HepG2 (cell line): ENCODE measurements around the gene MED9. TPM values are rescaled to one million over a fixed set of nuclear protein-coding genes. Genes with fewer than 3 reads are reported as not detected.

Experiments
- ADNP ChIP-seq: sonication (generic); formaldehyde crosslinking; IDR thresholded peaks from 2 replicates; pipeline ENCODE4 v1.4.0; 2020; ENCODE audit warnings: missing genetic modification reagents
- BHLHE40 ChIP-seq: IDR thresholded peaks from 2 replicates; pipeline ENCODE4 v1.6.1; 2011; ENCODE audit warnings: low read length, improper control_type of control experiment
- CHCHD3 ChIP-seq: sonication (generic); formaldehyde crosslinking; IDR thresholded peaks from 2 replicates; pipeline ENCODE4 v1.8.0; 2022; ENCODE audit warnings: mild to moderate bottlenecking, missing genetic modification reagents, moderate library complexity
- DPF2 ChIP-seq: sonication (generic); formaldehyde crosslinking; IDR thresholded peaks from 2 replicates; pipeline ENCODE4 v1.4.0; 2020; ENCODE audit warnings: mild to moderate bottlenecking, low read depth, missing genetic modification reagents, borderline replicate concordance
- FOXK1 ChIP-seq: sonication (generic); formaldehyde crosslinking; IDR thresholded peaks from 2 replicates; pipeline ENCODE4 v1.4.0; 2020; ENCODE audit warnings: low read depth, missing genetic modification reagents, borderline replicate concordance
- MATR3 ChIP-seq: sonication (generic); formaldehyde crosslinking; IDR thresholded peaks from 2 replicates; pipeline ENCODE4 v1.4.0; 2020; ENCODE audit warnings: missing genetic modification reagents
- MBNL3 ChIP-seq: fragments of 250-450 bp; sonication (Bioruptor Pico); conservative IDR thresholded peaks from 2 replicates; pipeline ENCODE4 v1.8.0; 2022; ENCODE audit warnings: mild to moderate bottlenecking, inconsistent platforms
- MED8 ChIP-seq: sonication (generic); formaldehyde crosslinking; IDR thresholded peaks from 2 replicates; pipeline ENCODE4 v1.8.1; 2023; ENCODE audit warnings: mild to moderate bottlenecking, missing genetic modification reagents; ENCODE audit not compliant: insufficient replicate concordance
- NR2F6 ChIP-seq, 2 experiments: IDR thresholded peaks; 2 replicates each; pipeline ENCODE4 v1.6.1; 2016; ENCODE audit warnings: antibody characterized with exemption in 1 of 2, mild to moderate bottlenecking in 1 of 2
- RXRA ChIP-seq: sonication (generic); formaldehyde crosslinking; IDR thresholded peaks from 2 replicates; pipeline ENCODE4 v1.5.1; 2020; ENCODE audit warnings: missing genetic modification reagents
- SALL1 ChIP-seq: sonication (generic); formaldehyde crosslinking; IDR thresholded peaks from 2 replicates; pipeline ENCODE4 v1.8.0; 2022; ENCODE audit warnings: mild to moderate bottlenecking, missing genetic modification reagents
- SOX13 ChIP-seq, 3 experiments: fragments of 450-650 bp in 1 of 3; sonication (generic) in 1 of 3; formaldehyde crosslinking in 1 of 3; IDR thresholded peaks in 2 of 3; conservative IDR thresholded peaks in 1 of 3; 2 replicates each; pipeline versions ENCODE4 v1.5.0 to v1.6.1; 2016 to 2020; ENCODE audit warnings: antibody characterized with exemption in 1 of 3, mild to moderate bottlenecking in 1 of 3, missing compliant biosample characterization in 1 of 3, missing genetic modification reagents in 1 of 3, moderate library complexity in 1 of 3
- SOX6 ChIP-seq, 2 experiments: fragments of 450-650 bp in 1 of 2; sonication (generic) in 1 of 2; formaldehyde crosslinking in 1 of 2; IDR thresholded peaks; 2 replicates each; pipeline versions ENCODE4 v1.4.0 to v1.6.1; 2017 to 2020; ENCODE audit warnings: antibody characterized with exemption in 1 of 2, mild to moderate bottlenecking in 1 of 2, missing genetic modification reagents in 1 of 2
- ZMAT3 ChIP-seq: sonication (generic); formaldehyde crosslinking; conservative IDR thresholded peaks from 2 replicates; pipeline ENCODE4 v1.7.0; 2021; ENCODE audit warnings: missing genetic modification reagents
- ZNF274 ChIP-seq: sonication (generic); formaldehyde crosslinking; IDR thresholded peaks from 2 replicates; pipeline ENCODE4 v1.5.1; 2020; ENCODE audit warnings: mild to moderate bottlenecking, missing genetic modification reagents
- ZNF883 ChIP-seq: sonication (generic); formaldehyde crosslinking; IDR thresholded peaks from 2 replicates; pipeline ENCODE4 v1.5.1; 2020; ENCODE audit warnings: mild to moderate bottlenecking, missing genetic modification reagents; ENCODE audit errors: not compliant biosample characterization
- polyA plus RNA-seq, 8 experiments: library from polyadenylated mRNA; depleted of rRNA in 3 of 8; stranded (reverse) in 7 of 8; unstranded in 1 of 8; fragments of >200 nt; fragmentation: Illumina TruSeq in 4 of 8; extraction: Trizol in 4 of 8; gene quantifications; 2 replicates each; pipeline versions ENCODE4 v1.2.1 to v1.2.3, GENCODE V29; 2011 to 2016; ENCODE audit warnings: low read depth in 4 of 8, missing spikeins in 1 of 8, mixed read lengths in 1 of 8; ENCODE audit not compliant: insufficient read depth in 1 of 8
- total RNA-seq, 5 experiments: library from RNA; depleted of rRNA; stranded (reverse); fragments of >200 nt; fragmentation: Illumina TruSeq; extraction: Trizol; gene quantifications; 2 replicates each; pipeline ENCODE4 v1.2.3, GENCODE V29; 2016; ENCODE audit warnings: low read depth in 1 of 5
- TF ChIP-seq, protein P1 (sequence below): sonication (generic); formaldehyde crosslinking; IDR thresholded peaks from 2 replicates; pipeline ENCODE4 v1.4.0; 2020; ENCODE audit warnings: mild to moderate bottlenecking, missing genetic modification reagents, borderline replicate concordance
- TF ChIP-seq, protein P2 (sequence below), 2 experiments: fragments of 450-650 bp in 1 of 2; sonication (generic) in 1 of 2; formaldehyde crosslinking; IDR thresholded peaks; 2 replicates each; pipeline versions ENCODE4 v1.5.0 to v1.8.0; 2020 to 2022; ENCODE audit warnings: mild to moderate bottlenecking in 1 of 2, missing genetic modification reagents in 1 of 2
- TF ChIP-seq, protein P3 (sequence below): sonication (generic); formaldehyde crosslinking; IDR thresholded peaks from 2 replicates; pipeline ENCODE4 v1.4.0; 2020; ENCODE audit warnings: missing genetic modification reagents, borderline replicate concordance

Gene MED9
- total and polyA plus RNA-seq, 2 of the 13 experiments (the other 11 are each of a cell fraction or from before 2014, with no cell fraction given), result 11.9 to 15.1 TPM

DNA sequence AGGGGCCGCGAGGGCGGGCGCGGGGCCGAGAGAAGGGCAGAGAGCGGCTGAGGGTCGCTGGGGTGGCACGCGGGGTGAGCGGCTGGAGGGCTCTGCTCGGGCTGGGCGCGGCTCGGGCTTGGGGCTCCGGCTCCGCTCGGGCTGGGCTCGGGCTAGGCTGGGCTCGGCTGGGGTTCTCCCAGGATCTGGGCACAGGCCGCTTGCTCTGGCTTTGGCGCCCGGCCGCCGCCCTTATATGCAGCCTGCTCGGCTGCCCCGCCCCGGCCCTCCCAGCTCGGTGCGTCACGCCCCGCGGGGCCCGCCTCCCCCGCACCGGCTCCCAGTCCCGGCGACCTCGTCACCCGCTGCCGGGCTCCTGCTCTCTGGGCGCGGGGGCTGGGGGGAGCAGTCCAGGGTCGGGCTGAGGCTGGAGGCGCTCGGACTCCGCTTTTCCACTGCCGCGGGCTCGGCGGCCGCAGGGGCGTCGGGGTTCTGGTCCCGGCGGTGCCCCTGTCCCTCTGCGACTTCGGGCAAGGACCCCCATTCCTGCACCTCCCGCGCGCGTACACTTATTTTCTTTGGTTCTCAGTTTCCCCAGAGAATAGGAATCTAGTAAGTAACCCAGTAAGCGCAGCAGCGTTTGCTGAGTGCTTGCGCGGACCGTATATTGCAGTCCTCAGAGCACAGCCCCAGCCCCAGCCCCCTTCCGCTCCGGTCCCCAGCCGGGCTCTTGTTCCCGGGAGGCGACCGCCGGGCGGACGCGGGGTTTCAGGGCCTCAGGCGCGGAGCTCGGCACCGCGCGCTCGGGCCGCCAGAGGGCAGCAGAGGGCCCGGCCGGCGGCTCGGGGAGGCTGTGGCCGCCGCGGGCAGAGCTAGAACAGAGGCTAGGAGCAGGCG, 19.6 kb downstream of the MED9 start, which contains the start of gene RASD1 (continued):
- TF ChIP-seq, protein P1, sequence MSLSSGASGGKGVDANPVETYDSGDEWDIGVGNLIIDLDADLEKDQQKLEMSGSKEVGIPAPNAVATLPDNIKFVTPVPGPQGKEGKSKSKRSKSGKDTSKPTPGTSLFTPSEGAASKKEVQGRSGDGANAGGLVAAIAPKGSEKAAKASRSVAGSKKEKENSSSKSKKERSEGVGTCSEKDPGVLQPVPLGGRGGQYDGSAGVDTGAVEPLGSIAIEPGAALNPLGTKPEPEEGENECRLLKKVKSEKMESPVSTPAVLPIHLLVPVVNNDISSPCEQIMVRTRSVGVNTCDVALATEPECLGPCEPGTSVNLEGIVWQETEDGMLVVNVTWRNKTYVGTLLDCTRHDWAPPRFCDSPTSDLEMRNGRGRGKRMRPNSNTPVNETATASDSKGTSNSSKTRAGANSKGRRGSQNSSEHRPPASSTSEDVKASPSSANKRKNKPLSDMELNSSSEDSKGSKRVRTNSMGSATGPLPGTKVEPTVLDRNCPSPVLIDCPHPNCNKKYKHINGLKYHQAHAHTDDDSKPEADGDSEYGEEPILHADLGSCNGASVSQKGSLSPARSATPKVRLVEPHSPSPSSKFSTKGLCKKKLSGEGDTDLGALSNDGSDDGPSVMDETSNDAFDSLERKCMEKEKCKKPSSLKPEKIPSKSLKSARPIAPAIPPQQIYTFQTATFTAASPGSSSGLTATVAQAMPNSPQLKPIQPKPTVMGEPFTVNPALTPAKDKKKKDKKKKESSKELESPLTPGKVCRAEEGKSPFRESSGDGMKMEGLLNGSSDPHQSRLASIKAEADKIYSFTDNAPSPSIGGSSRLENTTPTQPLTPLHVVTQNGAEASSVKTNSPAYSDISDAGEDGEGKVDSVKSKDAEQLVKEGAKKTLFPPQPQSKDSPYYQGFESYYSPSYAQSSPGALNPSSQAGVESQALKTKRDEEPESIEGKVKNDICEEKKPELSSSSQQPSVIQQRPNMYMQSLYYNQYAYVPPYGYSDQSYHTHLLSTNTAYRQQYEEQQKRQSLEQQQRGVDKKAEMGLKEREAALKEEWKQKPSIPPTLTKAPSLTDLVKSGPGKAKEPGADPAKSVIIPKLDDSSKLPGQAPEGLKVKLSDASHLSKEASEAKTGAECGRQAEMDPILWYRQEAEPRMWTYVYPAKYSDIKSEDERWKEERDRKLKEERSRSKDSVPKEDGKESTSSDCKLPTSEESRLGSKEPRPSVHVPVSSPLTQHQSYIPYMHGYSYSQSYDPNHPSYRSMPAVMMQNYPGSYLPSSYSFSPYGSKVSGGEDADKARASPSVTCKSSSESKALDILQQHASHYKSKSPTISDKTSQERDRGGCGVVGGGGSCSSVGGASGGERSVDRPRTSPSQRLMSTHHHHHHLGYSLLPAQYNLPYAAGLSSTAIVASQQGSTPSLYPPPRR (CRISPR knock-in tag), result no peak
- TF ChIP-seq NR2F6 (IDR thresholded peaks at IDR 0.05), result no peak
- no peak for TF ChIP-seq NR2F6 (CRISPR knock-in tag; IDR thresholded peaks at IDR 0.05)
- peak; percentile 32; the same call in 1 of the 2 replicates for TF ChIP-seq FOXK1 (CRISPR knock-in tag)
- no peak; the same call in 1 of the 2 replicates for TF ChIP-seq CHCHD3
- TF ChIP-seq, protein P2, sequence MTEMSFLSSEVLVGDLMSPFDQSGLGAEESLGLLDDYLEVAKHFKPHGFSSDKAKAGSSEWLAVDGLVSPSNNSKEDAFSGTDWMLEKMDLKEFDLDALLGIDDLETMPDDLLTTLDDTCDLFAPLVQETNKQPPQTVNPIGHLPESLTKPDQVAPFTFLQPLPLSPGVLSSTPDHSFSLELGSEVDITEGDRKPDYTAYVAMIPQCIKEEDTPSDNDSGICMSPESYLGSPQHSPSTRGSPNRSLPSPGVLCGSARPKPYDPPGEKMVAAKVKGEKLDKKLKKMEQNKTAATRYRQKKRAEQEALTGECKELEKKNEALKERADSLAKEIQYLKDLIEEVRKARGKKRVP (CRISPR knock-in tag; IDR thresholded peaks at IDR 0.05), result 0 out of 4 replicates have a peak, but pooled peaks of 1 of the 2 experiments have one; percentile 35
- TF ChIP-seq ZMAT3, result 0 out of 2 replicates have a peak, but pooled peaks have one; percentile 35
- TF ChIP-seq MED8 (CRISPR knock-in tag), result no peak
- TF ChIP-seq ZNF274 (CRISPR knock-in tag), result no peak; the same call in 1 of the 2 replicates
- TF ChIP-seq MBNL3, result no peak
- no peak for TF ChIP-seq ZNF883 (CRISPR knock-in tag)
- TF ChIP-seq SALL1 (CRISPR knock-in tag), result peak; percentile 54
- no peak for TF ChIP-seq ADNP
- TF ChIP-seq DPF2 (CRISPR knock-in tag), result no peak
- no peak for TF ChIP-seq RXRA (CRISPR knock-in tag)
- TF ChIP-seq BHLHE40, result no peak; the same call in none of the 2 replicates
- TF ChIP-seq, protein P3, sequence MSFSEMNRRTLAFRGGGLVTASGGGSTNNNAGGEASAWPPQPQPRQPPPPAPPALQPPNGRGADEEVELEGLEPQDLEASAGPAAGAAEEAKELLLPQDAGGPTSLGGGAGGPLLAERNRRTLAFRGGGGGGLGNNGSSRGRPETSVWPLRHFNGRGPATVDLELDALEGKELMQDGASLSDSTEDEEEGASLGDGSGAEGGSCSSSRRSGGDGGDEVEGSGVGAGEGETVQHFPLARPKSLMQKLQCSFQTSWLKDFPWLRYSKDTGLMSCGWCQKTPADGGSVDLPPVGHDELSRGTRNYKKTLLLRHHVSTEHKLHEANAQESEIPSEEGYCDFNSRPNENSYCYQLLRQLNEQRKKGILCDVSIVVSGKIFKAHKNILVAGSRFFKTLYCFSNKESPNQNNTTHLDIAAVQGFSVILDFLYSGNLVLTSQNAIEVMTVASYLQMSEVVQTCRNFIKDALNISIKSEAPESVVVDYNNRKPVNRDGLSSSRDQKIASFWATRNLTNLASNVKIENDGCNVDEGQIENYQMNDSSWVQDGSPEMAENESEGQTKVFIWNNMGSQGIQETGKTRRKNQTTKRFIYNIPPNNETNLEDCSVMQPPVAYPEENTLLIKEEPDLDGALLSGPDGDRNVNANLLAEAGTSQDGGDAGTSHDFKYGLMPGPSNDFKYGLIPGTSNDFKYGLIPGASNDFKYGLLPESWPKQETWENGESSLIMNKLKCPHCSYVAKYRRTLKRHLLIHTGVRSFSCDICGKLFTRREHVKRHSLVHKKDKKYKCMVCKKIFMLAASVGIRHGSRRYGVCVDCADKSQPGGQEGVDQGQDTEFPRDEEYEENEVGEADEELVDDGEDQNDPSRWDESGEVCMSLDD (CRISPR knock-in tag), result no peak
- TF ChIP-seq SOX6 (IDR thresholded peaks at IDR 0.05), result no peak
- peak; percentile 15 for TF ChIP-seq SOX6 (CRISPR knock-in tag; IDR thresholded peaks at IDR 0.05)
- TF ChIP-seq SOX13 (IDR thresholded peaks at IDR 0.05), result no peak
- peak in 1 of 2 experiments; percentile 35; a peak in 1 of 4 replicates for TF ChIP-seq SOX13 (CRISPR knock-in tag; conservative IDR thresholded peaks at IDR 0.05 in 1 of 2, IDR thresholded peaks at IDR 0.05 in 1 of 2)
- TF ChIP-seq MATR3 (CRISPR knock-in tag), result no peak
